Neutrophil (primary cell): Measurements from ENCODE around the gene SORCS2.

Source experiments
- H3K27ac ChIP-seq: fragments of 200-600 bp; sonication (generic); 2 replicates; pipeline ENCODE4 v1.5.1; 2016; ENCODE audit warnings: mild to moderate bottlenecking, moderate library complexity
- H3K27me3 ChIP-seq: fragments of 200-600 bp; sonication (generic); 2 replicates; pipeline ENCODE4 v1.6.0; 2016; ENCODE audit warnings: mild to moderate bottlenecking
- H3K36me3 ChIP-seq: fragments of 200-600 bp; sonication (generic); 2 replicates; pipeline ENCODE4 v1.5.1; 2017
- H3K4me1 ChIP-seq, 2 experiments: fragments of 200-600 bp in 1 of 2; sonication (generic) in 1 of 2; 1 replicate in 1 of 2; 2 replicates in 1 of 2; pipeline versions ENCODE4 v1.5.1 to v1.6.1; 2013 to 2016; ENCODE audit warnings: low read depth in 1 of 2, low read length in 1 of 2, mild to moderate bottlenecking in 1 of 2, moderate library complexity in 1 of 2; ENCODE audit not compliant: control insufficient read depth in 1 of 2, insufficient read depth in 1 of 2
- H3K4me3 ChIP-seq, 2 experiments: fragments of 200-600 bp in 1 of 2; sonication (generic) in 1 of 2; 1 replicate in 1 of 2; 2 replicates in 1 of 2; pipeline ENCODE4 v1.5.1; 2013 to 2016; ENCODE audit warnings: low read depth in 1 of 2, low read length in 1 of 2, mild to moderate bottlenecking in 1 of 2, moderate library complexity in 1 of 2
- H3K9me3 ChIP-seq: fragments of 200-600 bp; sonication (generic); 2 replicates; pipeline ENCODE4 v1.5.1; 2016
- CTCF ChIP-seq: fragments of 200-600 bp; sonication (generic); IDR thresholded peaks from 2 replicates; pipeline ENCODE4 v1.5.1; 2016; ENCODE audit warnings: antibody characterized with exemption

Gene SORCS2

GRCh38 chr4:7315935-7316334 is 123.6 kb downstream of the SORCS2 start:
- H3K36me3 ChIP-seq = no peaks in the 10 kb centered on the region
- no peaks in the 10 kb centered on the region for H3K4me1 ChIP-seq
- H3K4me3 ChIP-seq = no peak overlapping the region
- no peaks in the 10 kb centered on the region for H3K27me3 ChIP-seq
- H3K27ac ChIP-seq = no peak overlapping the region
- no peaks in the 10 kb centered on the region for H3K9me3 ChIP-seq
- TF ChIP-seq CTCF = no peak

GRCh38 chr4:7319024-7319423 is 126.7 kb downstream of the SORCS2 start:
- no peak overlapping the region for H3K4me3 ChIP-seq
- H3K27me3 ChIP-seq = peaks cover 3% of the 10 kb centered on the region
- no peaks in the 10 kb centered on the region for H3K36me3 ChIP-seq
- no peak overlapping the region for H3K27ac ChIP-seq
- no peaks in the 10 kb centered on the region for H3K9me3 ChIP-seq
- no peak for TF ChIP-seq CTCF
- H3K4me1 ChIP-seq = no peaks in the 10 kb centered on the region

DNA sequence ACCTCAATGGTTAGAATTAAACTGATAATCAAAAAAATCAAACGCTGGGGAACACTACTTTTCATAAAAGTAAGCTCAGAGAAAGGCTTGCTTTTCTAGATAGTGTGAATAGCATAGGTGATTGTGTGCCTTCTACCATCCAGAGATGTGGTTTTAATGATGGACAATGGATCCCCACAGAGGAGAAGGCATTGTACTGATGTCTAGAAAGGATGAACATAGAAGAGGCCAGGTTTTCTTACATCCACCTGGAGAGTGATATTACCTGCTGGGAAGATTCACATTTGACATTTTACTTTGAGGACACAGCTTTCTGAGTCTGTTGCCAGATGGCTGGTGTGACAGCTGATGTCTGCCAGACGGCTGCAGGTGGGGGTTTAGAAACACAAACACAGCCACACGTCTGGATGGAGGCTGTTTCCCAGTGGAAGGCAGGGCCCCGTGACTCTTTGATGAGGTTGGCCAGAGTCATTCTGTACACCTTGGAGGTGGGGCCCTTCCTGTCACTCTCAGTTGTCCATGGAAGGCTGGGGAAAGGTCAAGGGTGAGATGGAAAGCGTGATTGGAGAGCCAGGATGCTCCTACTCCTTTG is 128.0 kb downstream of the SORCS2 start:
- no peak overlapping the region for H3K27ac ChIP-seq
- H3K4me3 ChIP-seq = no peak overlapping the region
- no peak for TF ChIP-seq CTCF
- no peaks in the 10 kb centered on the region for H3K9me3 ChIP-seq
- H3K27me3 ChIP-seq = peaks cover 8% of the 10 kb centered on the region
- no peaks in the 10 kb centered on the region for H3K4me1 ChIP-seq
- no peaks in the 10 kb centered on the region for H3K36me3 ChIP-seq

DNA sequence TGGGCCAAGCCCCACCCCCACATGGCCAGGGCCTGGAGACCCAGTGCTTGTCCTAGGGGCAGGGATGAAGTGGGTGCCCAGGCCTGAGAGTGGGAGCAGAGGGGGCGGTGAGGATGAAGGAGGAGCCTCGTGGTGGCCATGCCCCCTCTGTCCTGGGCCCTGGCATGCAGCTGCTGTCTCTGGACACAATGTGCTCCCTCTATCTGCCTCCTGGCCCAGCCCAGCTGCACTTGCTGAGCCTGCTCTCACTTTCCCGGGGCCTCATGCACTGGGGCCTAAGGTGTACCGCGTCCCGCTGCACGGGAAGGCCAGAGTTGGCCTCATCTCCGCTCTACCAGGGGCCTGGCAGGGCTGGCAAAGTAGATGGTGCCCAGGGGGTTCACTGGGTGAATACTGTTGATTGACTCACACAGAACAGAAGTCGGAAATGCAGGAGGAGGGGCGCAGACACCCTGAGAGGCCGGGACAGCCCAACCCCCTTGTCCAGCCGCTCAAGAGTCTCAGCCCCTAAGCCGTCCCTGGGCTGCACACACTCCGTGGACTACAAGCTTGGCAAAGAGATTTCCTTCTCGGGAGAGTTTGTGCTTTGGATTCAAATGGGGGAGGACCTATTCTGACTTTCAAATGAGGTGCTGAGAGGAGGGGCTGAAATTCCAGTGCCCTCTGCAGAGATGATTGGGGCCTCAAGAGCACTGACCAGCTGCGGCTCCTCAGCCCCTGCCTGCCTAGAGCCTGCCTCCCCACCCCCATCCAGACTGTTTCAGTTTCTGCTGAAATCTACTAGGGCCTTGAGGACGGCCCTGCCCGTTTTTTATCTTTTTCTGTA is 130.0 kb downstream of the SORCS2 start:
- H3K4me3 ChIP-seq = no peak overlapping the region
- no peak overlapping the region for H3K27ac ChIP-seq
- no peaks in the 10 kb centered on the region for H3K9me3 ChIP-seq
- H3K4me1 ChIP-seq = no peaks in the 10 kb centered on the region
- H3K36me3 ChIP-seq = no peaks in the 10 kb centered on the region
- peaks cover 12% of the 10 kb centered on the region for H3K27me3 ChIP-seq
- no peak for TF ChIP-seq CTCF

- Histone ChIP-seq H3K27me3 (peaks cover 12% of the 10 kb centered on the region), H3K36me3 (no peaks in the 10 kb centered on the region), H3K27ac (no peak overlapping the region), H3K4me3 (no peak overlapping the region), H3K4me1 (no peaks in the 10 kb centered on the region), H3K9me3 (no peaks in the 10 kb centered on the region)
- TF ChIP-seq CTCF = no peak
Observed at GRCh38 chr4:7323461-7323871, 131.1 kb downstream of the SORCS2 start.
